ENCODE data around the gene GMPPA. TPM values are rescaled to one million over a fixed set of nuclear protein-coding genes. Genes with fewer than 3 reads are reported as not detected.

GMPPA gene
- total RNA-seq, 4 donors from 2014 or later: 26.5 to 50.6 (median 42.6) TPM

- Histone ChIP-seq H3K27me3 (no peaks in the 10 kb centered on the region), H3K36me3 (peaks cover 14 to 17% of the 10 kb centered on the region in 2 donors), H3K27ac (no peak overlapping the region), H3K9me3 (no peaks in the 10 kb centered on the region), H3K4me3 (replicated peaks in 1 of 3) (no peak overlapping the region), H3K4me1 (peaks cover 13 to 18% of the 10 kb centered on the region in 2 donors)
- WGBS, 2 donors: 68 to 75% methylated on average over 6 of the region's 6 CpGs
- intact Hi-C loops (cut with DNase I): no loop called here
- no peak for DNase-seq
- TF ChIP-seq POLR2A (IDR thresholded peaks at IDR 0.05) (no peak), CTCF (IDR thresholded peaks at IDR 0.05) (no peak)
Observed at GRCh38 chr2:219538504-219538951, 39.8 kb downstream of the GMPPA start.

GRCh38 chr2:219538956-219539788 is 40.5 kb downstream of the GMPPA start:
- H3K27ac ChIP-seq: no peak overlapping the region
- peaks cover 14 to 17% of the 10 kb centered on the region in 2 donors for H3K36me3 ChIP-seq
- no peak overlapping the region for H3K4me3 ChIP-seq (replicated peaks in 1 of 3)
- H3K4me1 ChIP-seq: peaks cover 15 to 19% of the 10 kb centered on the region in 2 donors
- 84 to 91% methylated on average over 18 to 25 of the region's 32 CpGs for WGBS, 2 donors
- DNase-seq: no peak
- no peaks in the 10 kb centered on the region for H3K9me3 ChIP-seq
- intact Hi-C loops (cut with DNase I): no loop called here
- H3K27me3 ChIP-seq: no peaks in the 10 kb centered on the region
- no peak for TF ChIP-seq POLR2A (IDR thresholded peaks at IDR 0.05)
- no peak for TF ChIP-seq CTCF (IDR thresholded peaks at IDR 0.05)

GRCh38 chr2:219539926-219540678 is 41.4 kb downstream of the GMPPA start:
- no peaks in the 10 kb centered on the region for H3K27me3 ChIP-seq
- peaks cover 21 to 24% of the 10 kb centered on the region in 2 donors for H3K4me1 ChIP-seq
- no peaks in the 10 kb centered on the region for H3K9me3 ChIP-seq
- TF ChIP-seq POLR2A (IDR thresholded peaks at IDR 0.05): no peak
- TF ChIP-seq CTCF (IDR thresholded peaks at IDR 0.05): no peak
- peaks cover 14 to 17% of the 10 kb centered on the region in 2 donors for H3K36me3 ChIP-seq
- no peak for DNase-seq
- no peak overlapping the region for H3K27ac ChIP-seq
- H3K4me3 ChIP-seq (replicated peaks in 1 of 3): no peak overlapping the region
- WGBS, 2 donors: 92% methylated on average over 26 to 44 of the region's 46 CpGs
- intact Hi-C loops (cut with DNase I): loop anchor here (2.0 to 5.0 kb wide), 2 partner anchors 103 to 147 kb away; no protein-coding TSS in a partner anchor

GRCh38 chr2:219540784-219541504 is 42.3 kb downstream of the GMPPA start:
- H3K4me1 ChIP-seq: peaks cover 21 to 24% of the 10 kb centered on the region in 2 donors
- H3K27me3 ChIP-seq: no peaks in the 10 kb centered on the region
- DNase-seq: no peak
- peaks cover 14 to 17% of the 10 kb centered on the region in 2 donors for H3K36me3 ChIP-seq
- WGBS, 2 donors: 92% methylated on average over 12 of the region's 12 CpGs
- no peak overlapping the region for H3K27ac ChIP-seq
- H3K4me3 ChIP-seq (replicated peaks in 1 of 3): no peak overlapping the region
- TF ChIP-seq CTCF (IDR thresholded peaks at IDR 0.05): no peak
- TF ChIP-seq POLR2A (IDR thresholded peaks at IDR 0.05): no peak
- intact Hi-C loops (cut with DNase I): loop anchor here (2.0 to 5.0 kb wide), 2 partner anchors 102 to 146 kb away; no protein-coding TSS in a partner anchor
- no peaks in the 10 kb centered on the region for H3K9me3 ChIP-seq

Measured in thyroid gland (tissue), 4 donors.